ENCODE results near the gene AKAP8. TPM values are rescaled to one million over a fixed set of nuclear protein-coding genes. Genes with fewer than 3 reads are reported as not detected.

AKAP8 gene
- total RNA-seq, 2 donors from 2014 or later: 18.7 to 54.9 TPM

DNA sequence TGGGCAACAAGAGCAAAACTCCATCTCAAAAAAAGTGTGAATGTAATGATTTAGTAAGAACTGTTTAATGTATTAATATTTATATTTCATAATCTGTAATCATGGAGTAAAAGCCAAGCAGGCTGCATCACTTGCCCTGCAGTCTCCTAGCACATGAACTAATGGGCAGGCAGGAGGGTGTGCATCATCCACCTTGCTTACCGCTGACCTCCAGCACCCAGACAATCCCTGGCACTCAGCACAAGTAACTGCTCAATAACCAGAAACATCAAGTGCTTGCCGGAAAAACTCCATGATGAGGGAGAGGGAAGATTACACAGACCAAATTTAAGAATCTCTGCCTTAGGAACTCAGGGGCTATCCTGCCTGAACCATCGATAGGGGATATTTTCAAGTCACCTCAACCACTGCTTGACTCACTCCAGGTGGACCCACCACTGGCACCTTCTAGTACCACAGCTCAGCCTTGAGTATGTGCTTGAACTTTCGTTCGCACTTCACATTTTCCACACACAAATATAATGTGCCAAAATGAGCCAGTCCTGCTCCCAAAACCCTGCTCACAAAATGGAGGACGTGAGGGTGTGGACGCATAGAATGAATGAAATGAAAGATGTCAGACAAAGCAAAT, 65.8 kb downstream of the AKAP8 start:
- H3K9me3 ChIP-seq: no peaks in the 10 kb centered on the region

GRCh38 chr19:15307169-15307568, 72.4 kb downstream of the AKAP8 start:
- DNase-seq (ENCODE audit: low spot score) (no peak), ATAC-seq (ENCODE audit: insufficient number of reproducible peaks, low FRiP score, low read depth) (no peak)
- Histone ChIP-seq H3K9me3 (no peaks in the 10 kb centered on the region), H3K4me3 (no peak overlapping the region), H3K27me3 (replicated peaks; ENCODE audit: insufficient read depth) (no peaks in the 10 kb centered on the region), H3K27ac (no peak overlapping the region), H3K4me1 (ENCODE audit: control insufficient read depth in 1 of 2, low read depth in 2 of 2) (peaks cover 43 to 92% of the 10 kb centered on the region in 2 donors), H3K36me3 (no peaks in the 10 kb centered on the region)
- TF ChIP-seq CTCF (IDR thresholded peaks at IDR 0.05): no peak

More for the DNA sequence above, 65.8 kb downstream of the AKAP8 start:
- no peaks in the 10 kb centered on the region for H3K36me3 ChIP-seq
- H3K4me1 ChIP-seq (ENCODE audit: control insufficient read depth in 1 of 2, low read depth in 2 of 2): peaks cover 56 to 93% of the 10 kb centered on the region in 2 donors
- H3K27me3 ChIP-seq (replicated peaks; ENCODE audit: insufficient read depth): no peaks in the 10 kb centered on the region
- H3K4me3 ChIP-seq: no peak overlapping the region
- DNase-seq (ENCODE audit: low spot score) (no peak), ATAC-seq (ENCODE audit: insufficient number of reproducible peaks, low FRiP score, low read depth) (no peak)
- H3K27ac ChIP-seq: no peak overlapping the region
- no peak for TF ChIP-seq CTCF (IDR thresholded peaks at IDR 0.05)

DNA sequence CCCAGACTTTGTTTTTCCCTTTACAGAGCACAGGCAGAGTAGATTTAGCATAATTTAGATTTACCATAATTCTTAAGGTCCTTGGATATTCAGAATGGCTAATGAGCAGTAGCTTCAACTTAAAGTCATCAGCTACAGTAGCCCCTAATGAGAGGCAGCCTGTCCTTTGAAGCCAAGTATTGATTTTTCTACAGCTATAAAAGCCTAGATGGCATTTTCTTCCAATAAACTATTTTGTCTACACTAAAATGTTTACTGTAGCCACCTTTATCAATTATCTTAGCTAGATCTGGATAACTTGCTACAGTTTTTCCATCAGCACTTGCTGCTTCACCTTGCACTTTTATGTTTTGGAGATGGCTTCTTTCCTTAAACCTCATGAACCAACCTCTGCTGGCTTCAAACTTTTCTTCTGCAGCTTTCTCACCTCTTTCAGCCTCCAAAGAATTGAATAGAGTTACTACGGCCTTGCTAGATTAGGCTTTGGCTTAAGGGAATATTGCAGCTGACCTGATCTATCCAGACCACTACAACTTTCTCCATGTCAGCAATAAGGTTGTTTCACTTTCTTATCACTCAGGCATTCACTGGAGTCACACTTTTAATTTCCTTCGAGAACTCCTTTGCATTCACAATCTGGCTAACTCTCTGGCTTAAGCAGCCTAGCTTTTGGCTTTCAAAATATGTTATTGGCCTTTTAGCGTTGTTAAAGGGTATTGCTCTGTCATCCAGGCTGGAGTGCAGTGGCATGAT, 73.8 kb downstream of the AKAP8 start:
- H3K9me3 ChIP-seq: no peaks in the 10 kb centered on the region
- no peak for TF ChIP-seq CTCF (IDR thresholded peaks at IDR 0.05)
- H3K36me3 ChIP-seq: no peaks in the 10 kb centered on the region
- H3K27me3 ChIP-seq (replicated peaks; ENCODE audit: insufficient read depth): no peaks in the 10 kb centered on the region
- no peak overlapping the region for H3K27ac ChIP-seq
- H3K4me1 ChIP-seq (ENCODE audit: control insufficient read depth in 1 of 2, low read depth in 2 of 2): peaks cover 44 to 92% of the 10 kb centered on the region in 2 donors
- no peak overlapping the region for H3K4me3 ChIP-seq
- no peak for DNase-seq (ENCODE audit: low spot score)
- no peak for ATAC-seq (ENCODE audit: insufficient number of reproducible peaks, low FRiP score, low read depth)

GRCh38 chr19:15304140-15304705, 75.4 kb downstream of the AKAP8 start:
- H3K27ac ChIP-seq: peak overlapping the region in 1 of 2 donors; percentile 45
- no peaks in the 10 kb centered on the region for H3K9me3 ChIP-seq
- H3K4me3 ChIP-seq: peak overlapping the region; percentile 11
- TF ChIP-seq CTCF (IDR thresholded peaks at IDR 0.05): no peak
- no peaks in the 10 kb centered on the region for H3K27me3 ChIP-seq (replicated peaks; ENCODE audit: insufficient read depth)
- no peaks in the 10 kb centered on the region for H3K36me3 ChIP-seq
- ATAC-seq (ENCODE audit: insufficient number of reproducible peaks, low FRiP score, low read depth) (no peak), DNase-seq (ENCODE audit: low spot score) (no peak)
- peaks cover 53 to 92% of the 10 kb centered on the region in 2 donors for H3K4me1 ChIP-seq (ENCODE audit: control insufficient read depth in 1 of 2, low read depth in 2 of 2)

Other genes with a start within 250 kb of the AKAP8 start
- 100 to 1,000 TPM; 289 to 448 TPM for gene NOTCH3, start 178.8 kb downstream of the AKAP8 start, total RNA-seq
- 1 to 10 TPM in 1 of 2 donors, not detected in 1; 1.2 TPM for gene EPHX3, start 147.3 kb downstream of the AKAP8 start, total RNA-seq
- 10 to 100 TPM; 49.0 to 70.9 TPM for gene BRD4, start 47.2 kb downstream of the AKAP8 start, total RNA-seq
- 100 to 1,000 TPM; 163 to 247 TPM for gene AKAP8L, start 39.2 kb upstream of the AKAP8 start, total RNA-seq
- 10 to 100 TPM; 37.8 to 45.3 TPM for gene WIZ, start 70.2 kb upstream of the AKAP8 start, total RNA-seq
- 1 to 10 TPM; 4.1 to 5.1 TPM for gene RASAL3, start 84.8 kb upstream of the AKAP8 start, total RNA-seq
- not detected for gene PGLYRP2, start 99.7 kb upstream of the AKAP8 start, total RNA-seq
- not detected for gene CYP4F22, start 128.7 kb upstream of the AKAP8 start, total RNA-seq
- not detected for gene CYP4F8, start 235.4 kb upstream of the AKAP8 start, total RNA-seq